BLaER1 (cell line): ENCODE measurements around the gene PSEN1.

Experiments used
- H3K27ac ChIP-seq: shearing (Covaris generic); formaldehyde crosslinking; 2 replicates; pipeline ENCODE4 v1.8.1; 2022
- H3K27me3 ChIP-seq: shearing (Covaris generic); formaldehyde crosslinking; 2 replicates; pipeline ENCODE4 v1.8.1; 2022
- H3K36me3 ChIP-seq: shearing (Covaris generic); formaldehyde crosslinking; 2 replicates; pipeline ENCODE4 v1.8.1; 2022
- H3K4me1 ChIP-seq: shearing (Covaris generic); formaldehyde crosslinking; 2 replicates; pipeline ENCODE4 v1.8.1; 2022
- H3K4me2 ChIP-seq: shearing (Covaris generic); formaldehyde crosslinking; 2 replicates; pipeline ENCODE4 v1.8.1; 2022
- H3K4me3 ChIP-seq: shearing (Covaris generic); formaldehyde crosslinking; 2 replicates; pipeline ENCODE4 v1.8.1; 2022
- H3K9ac ChIP-seq: shearing (Covaris generic); formaldehyde crosslinking; 2 replicates; pipeline ENCODE4 v1.8.1; 2022
- H3K9me3 ChIP-seq: shearing (Covaris generic); formaldehyde crosslinking; 2 replicates; pipeline ENCODE4 v1.8.1; 2022
- H4K20me1 ChIP-seq: shearing (Covaris generic); formaldehyde crosslinking; 2 replicates; pipeline ENCODE4 v1.8.1; 2022
- Cebpa-rat ChIP-seq: shearing (Covaris generic); IDR thresholded peaks from 2 replicates; pipeline ENCODE4 v1.8.1; 2022

The PSEN1 gene

GRCh38 chr14:73250317-73250713 is 114.0 kb downstream of the PSEN1 start:
- peaks cover 68% of the 10 kb centered on the region for H3K4me1 ChIP-seq

DNA sequence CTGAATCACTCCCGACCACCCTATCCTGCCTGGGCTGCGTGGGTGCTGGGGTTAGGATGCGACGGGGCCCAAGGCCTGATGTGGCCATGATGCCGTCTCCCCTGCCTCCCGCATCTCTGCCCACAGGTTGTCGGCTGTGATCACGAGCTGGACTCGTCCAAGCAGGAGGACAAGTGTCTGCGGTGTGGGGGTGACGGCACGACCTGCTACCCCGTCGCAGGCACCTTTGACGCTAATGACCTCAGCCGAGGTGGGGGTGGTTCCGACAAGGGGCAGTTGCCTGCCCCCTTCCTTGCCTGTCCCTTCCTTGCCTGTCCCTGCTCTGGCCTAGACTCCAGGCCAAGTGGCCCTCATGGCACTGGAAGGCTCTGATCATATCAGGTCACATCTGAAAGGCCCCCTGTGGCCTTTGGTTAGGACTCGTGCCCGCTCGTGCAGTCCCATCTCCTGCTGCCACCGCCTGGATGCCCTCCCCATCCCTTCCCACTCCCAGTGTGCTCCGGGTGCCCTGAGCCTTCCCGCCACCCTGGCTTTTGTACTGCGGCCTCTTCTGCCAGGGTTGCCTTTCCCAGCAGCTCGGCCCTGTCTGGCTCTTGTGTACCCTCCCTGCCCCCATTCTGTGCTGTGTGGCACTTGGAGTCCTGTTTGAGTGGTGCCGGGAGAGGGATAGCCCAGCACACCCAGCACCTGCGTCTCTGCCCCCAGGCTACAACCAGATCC is 114.6 kb downstream of the PSEN1 start:
- TF ChIP-seq Cebpa-rat = no peak
- Histone ChIP-seq H3K9ac (no peak overlapping the region), H4K20me1 (peaks cover 27% of the 10 kb centered on the region), H3K4me3 (no peak overlapping the region), H3K9me3 (no peaks in the 10 kb centered on the region), H3K4me1 (peaks cover 61% of the 10 kb centered on the region), H3K36me3 (no peaks in the 10 kb centered on the region), H3K4me2 (peak overlapping the region; percentile 84), H3K27me3 (peaks cover 16% of the 10 kb centered on the region), H3K27ac (no peak overlapping the region)

More at GRCh38 chr14:73250317-73250713, 114.0 kb downstream of the PSEN1 start:
- H3K9ac ChIP-seq = no peak overlapping the region
- H3K4me2 ChIP-seq = peak overlapping the region; percentile 84
- H3K9me3 ChIP-seq = no peaks in the 10 kb centered on the region
- no peaks in the 10 kb centered on the region for H3K36me3 ChIP-seq
- H4K20me1 ChIP-seq = peaks cover 32% of the 10 kb centered on the region
- H3K4me3 ChIP-seq = no peak overlapping the region
- peaks cover 22% of the 10 kb centered on the region for H3K27me3 ChIP-seq
- no peak overlapping the region for H3K27ac ChIP-seq
- no peak for TF ChIP-seq Cebpa-rat

- H3K36me3 ChIP-seq = no peaks in the 10 kb centered on the region
- H3K4me2 ChIP-seq = peak overlapping the region; percentile 84
- no peaks in the 10 kb centered on the region for H3K9me3 ChIP-seq
- H4K20me1 ChIP-seq = peaks cover 27% of the 10 kb centered on the region
- H3K4me3 ChIP-seq = no peak overlapping the region
- H3K9ac ChIP-seq = no peak overlapping the region
- peaks cover 9% of the 10 kb centered on the region for H3K27me3 ChIP-seq
- H3K27ac ChIP-seq = no peak overlapping the region
- no peak for TF ChIP-seq Cebpa-rat
- peaks cover 54% of the 10 kb centered on the region for H3K4me1 ChIP-seq
Observed at GRCh38 chr14:73251516-73252215, 115.4 kb downstream of the PSEN1 start.

DNA sequence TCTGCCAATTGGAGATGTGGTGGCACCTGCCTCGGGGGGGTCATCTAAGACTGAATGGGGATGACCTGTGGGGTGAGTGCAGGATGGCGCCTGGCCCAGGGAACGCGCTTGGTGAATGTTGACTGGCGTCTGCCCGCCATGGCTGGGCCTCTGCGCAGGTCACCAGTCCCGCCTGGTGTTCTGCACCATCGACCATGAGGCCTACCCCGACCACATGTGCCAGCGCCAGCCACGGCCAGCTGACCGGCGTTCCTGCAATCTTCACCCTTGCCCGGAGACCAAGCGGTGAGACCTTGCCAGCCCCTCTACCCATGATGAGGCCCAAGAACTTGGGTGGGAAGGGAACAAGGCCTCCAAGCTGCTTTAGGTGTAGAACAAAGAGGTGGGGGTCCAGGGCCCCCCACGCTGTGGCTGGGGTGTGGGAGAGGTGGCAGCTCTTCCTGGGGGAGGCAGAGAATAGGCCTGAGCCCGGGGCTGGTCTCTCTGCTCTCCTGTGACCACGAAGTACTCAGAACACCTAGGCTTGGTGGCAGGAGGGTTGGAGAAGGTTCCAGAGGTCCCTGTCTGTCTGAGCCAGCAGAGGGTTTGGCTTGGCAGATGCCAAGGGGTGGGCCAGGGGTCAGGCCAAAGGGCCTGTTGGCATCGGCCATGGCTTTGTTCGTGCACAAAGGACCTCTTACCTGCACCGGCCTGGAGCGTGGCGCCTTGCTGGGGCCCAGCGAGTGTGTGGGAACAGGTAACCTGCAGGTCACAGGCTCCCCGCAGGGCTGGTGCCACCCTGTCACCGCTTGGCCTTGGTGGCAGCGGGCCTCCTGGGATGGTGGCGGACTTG is 116.4 kb downstream of the PSEN1 start:
- Histone ChIP-seq H3K27ac (no peak overlapping the region), H3K27me3 (no peaks in the 10 kb centered on the region), H3K9me3 (no peaks in the 10 kb centered on the region), H3K4me2 (no peak overlapping the region), H4K20me1 (peaks cover 19% of the 10 kb centered on the region; the same call in 1 of the 2 replicates), H3K4me1 (peaks cover 44% of the 10 kb centered on the region), H3K4me3 (no peak overlapping the region), H3K9ac (no peak overlapping the region), H3K36me3 (no peaks in the 10 kb centered on the region)
- no peak for TF ChIP-seq Cebpa-rat

- Histone ChIP-seq H3K9ac (no peak overlapping the region), H4K20me1 (peaks cover 19% of the 10 kb centered on the region; the same call in 1 of the 2 replicates), H3K27ac (no peak overlapping the region), H3K4me2 (no peak overlapping the region), H3K9me3 (no peaks in the 10 kb centered on the region), H3K4me1 (peaks cover 38% of the 10 kb centered on the region), H3K27me3 (no peaks in the 10 kb centered on the region), H3K4me3 (no peak overlapping the region), H3K36me3 (no peaks in the 10 kb centered on the region)
- TF ChIP-seq Cebpa-rat = no peak
Observed at GRCh38 chr14:73253323-73253610, 117.0 kb downstream of the PSEN1 start.

GRCh38 chr14:73253721-73254120 is 117.4 kb downstream of the PSEN1 start:
- TF ChIP-seq Cebpa-rat = no peak
- Histone ChIP-seq H3K27me3 (no peaks in the 10 kb centered on the region), H3K36me3 (no peaks in the 10 kb centered on the region), H3K9ac (no peak overlapping the region), H3K4me1 (peaks cover 34% of the 10 kb centered on the region), H3K4me2 (no peak overlapping the region), H3K9me3 (no peaks in the 10 kb centered on the region), H3K27ac (no peak overlapping the region), H4K20me1 (peaks cover 19% of the 10 kb centered on the region; the same call in 1 of the 2 replicates), H3K4me3 (no peak overlapping the region)

DNA sequence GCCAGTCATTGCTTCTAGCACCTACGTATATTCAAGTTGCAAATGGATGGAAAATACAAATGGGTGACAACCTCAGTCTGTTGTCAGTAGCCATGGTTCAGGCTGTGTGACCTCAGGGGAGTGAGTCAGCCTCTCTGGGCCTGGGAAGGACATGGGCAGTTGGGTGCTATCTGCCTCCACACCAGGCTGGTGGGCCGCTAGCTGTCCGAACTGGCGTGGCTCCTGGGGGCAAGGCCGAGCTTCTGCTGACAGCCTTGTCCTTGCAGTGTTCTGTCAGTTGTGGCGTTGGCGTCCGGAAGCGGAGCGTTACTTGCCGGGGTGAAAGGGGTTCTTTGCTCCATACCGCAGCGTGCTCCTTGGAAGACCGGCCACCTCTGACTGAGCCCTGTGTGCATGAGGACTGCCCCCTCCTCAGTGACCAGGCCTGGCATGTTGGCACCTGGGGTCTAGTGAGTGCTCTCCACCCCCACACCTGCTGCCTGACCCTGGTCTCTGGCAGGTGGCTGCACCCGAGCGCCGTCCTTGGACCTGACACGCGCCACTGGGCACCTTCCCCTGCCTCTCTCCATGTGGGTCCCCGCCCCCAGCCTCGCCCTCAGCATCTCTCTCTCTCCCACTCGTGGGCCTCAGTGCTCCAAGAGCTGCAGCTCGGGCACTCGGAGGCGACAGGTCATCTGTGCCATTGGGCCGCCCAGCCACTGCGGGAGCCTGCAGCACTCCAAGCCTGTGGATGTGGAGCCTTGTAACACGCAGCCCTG is 118.1 kb downstream of the PSEN1 start:
- Histone ChIP-seq H3K27ac (no peak overlapping the region), H4K20me1 (peaks cover 16% of the 10 kb centered on the region; the same call in 1 of the 2 replicates), H3K36me3 (no peaks in the 10 kb centered on the region), H3K9me3 (no peaks in the 10 kb centered on the region), H3K4me3 (no peak overlapping the region), H3K4me1 (peaks cover 27% of the 10 kb centered on the region), H3K9ac (no peak overlapping the region), H3K27me3 (no peaks in the 10 kb centered on the region), H3K4me2 (no peak overlapping the region)
- TF ChIP-seq Cebpa-rat = no peak

GRCh38 chr14:73255005-73255400 is 118.7 kb downstream of the PSEN1 start:
- Histone ChIP-seq H3K36me3 (no peaks in the 10 kb centered on the region), H3K4me1 (peaks cover 21% of the 10 kb centered on the region), H3K4me3 (no peak overlapping the region), H3K4me2 (no peak overlapping the region), H3K27me3 (no peaks in the 10 kb centered on the region), H3K9ac (no peak overlapping the region), H3K9me3 (no peaks in the 10 kb centered on the region), H4K20me1 (peaks cover 12% of the 10 kb centered on the region; the same call in 1 of the 2 replicates), H3K27ac (no peak overlapping the region)
- TF ChIP-seq Cebpa-rat = no peak

GRCh38 chr14:73255693-73256225 is 119.5 kb downstream of the PSEN1 start:
- 0 out of 2 replicates have a peak, but pooled peaks cover 5% of the 10 kb centered on the region for H4K20me1 ChIP-seq
- TF ChIP-seq Cebpa-rat = no peak
- H3K4me2 ChIP-seq = no peak overlapping the region
- H3K4me3 ChIP-seq = no peak overlapping the region
- no peak overlapping the region for H3K27ac ChIP-seq
- no peaks in the 10 kb centered on the region for H3K9me3 ChIP-seq
- no peaks in the 10 kb centered on the region for H3K36me3 ChIP-seq
- H3K4me1 ChIP-seq = peaks cover 13% of the 10 kb centered on the region
- no peak overlapping the region for H3K9ac ChIP-seq
- H3K27me3 ChIP-seq = no peaks in the 10 kb centered on the region
